Inferior parietal cortex (tissue), 1 donor: Measurements from ENCODE around the gene CHST14.

Source experiments
- DNase-seq: peaks from one replicate; pipeline ENCODE4 v3.0.0-alpha.2; 2016; ENCODE audit errors: extremely low spot score

The CHST14 gene

GRCh38 chr15:40489274-40490175 lies 18.7 kb downstream of the CHST14 start:
- DNase-seq, result no peak

GRCh38 chr15:40493089-40493840 lies 22.5 kb downstream of the CHST14 start:
- no peak for DNase-seq

- DNase-seq, result no peak
These were observed 24.7 kb downstream of the CHST14 start for GRCh38 chr15:40495516-40495915.

GRCh38 chr15:40498418-40498817 lies 27.6 kb downstream of the CHST14 start:
- DNase-seq, result no peak

GRCh38 chr15:40498891-40499290 lies 28.1 kb downstream of the CHST14 start:
- no peak for DNase-seq

- DNase-seq, result no peak
These were observed 29.1 kb downstream of the CHST14 start for GRCh38 chr15:40499931-40500330.

GRCh38 chr15:40500568-40501330 lies 30.0 kb downstream of the CHST14 start:
- no peak for DNase-seq

- no peak for DNase-seq
These were observed 30.7 kb downstream of the CHST14 start for GRCh38 chr15:40501487-40501886.

GRCh38 chr15:40506964-40507571 lies 36.3 kb downstream of the CHST14 start:
- DNase-seq, result peak; percentile 66

- DNase-seq, result no peak
These were observed 37.4 kb downstream of the CHST14 start for GRCh38 chr15:40508216-40508615.

GRCh38 chr15:40510201-40510600 lies 39.4 kb downstream of the CHST14 start:
- DNase-seq, result no peak

- DNase-seq, result no peak
These were observed 40.3 kb downstream of the CHST14 start for GRCh38 chr15:40511093-40511471.

- no peak for DNase-seq
These were observed 40.8 kb downstream of the CHST14 start for GRCh38 chr15:40511472-40512133.

GRCh38 chr15:40512440-40512839 lies 41.7 kb downstream of the CHST14 start:
- DNase-seq, result no peak

- DNase-seq, result no peak
These were observed 42.8 kb downstream of the CHST14 start for GRCh38 chr15:40513609-40514008.

GRCh38 chr15:40516322-40516721 lies 45.5 kb downstream of the CHST14 start:
- DNase-seq, result no peak
